ENCODE data around the gene LSM2. TPM values are rescaled to one million over a fixed set of nuclear protein-coding genes. Genes with fewer than 3 reads are reported as not detected.
A peak's percentile ranks its signal among the peaks of the same experiment; 100 is the strongest.

The LSM2 gene
- total RNA-seq, 4 donors from 2014 or later, result 23.5 to 43.0 (median 34.8) TPM

GRCh38 chr6:31770860-31771259 is 35.9 kb downstream of the LSM2 start:
- in situ Hi-C loops (cut with MboI; ENCODE audit: low pct_ligation_motif_present in 1 of 4, low pct_unique_long_range_greater_than_20kb in 1 of 4, low sequenced_read_pairs in 3 of 4), result no loop called here
- no peak for TF ChIP-seq POLR2A (IDR thresholded peaks at IDR 0.05)
- TF ChIP-seq CTCF (IDR thresholded peaks at IDR 0.05), result no peak
- no peak for TF ChIP-seq POLR2AphosphoS5 (IDR thresholded peaks at IDR 0.05)
- TF ChIP-seq EP300 (IDR thresholded peaks at IDR 0.05; ENCODE audit: low read depth), result no peak
- 47 to 73% methylated on average over 1 to 2 of the region's 2 CpGs for WGBS, 2 donors (ENCODE audit: low coverage in 1 of 2)
- DNase-seq, result no peak
- intact Hi-C loops (cut with DNase I; ENCODE audit: low total_unique reads), result no loop called here
- no peaks in the 10 kb centered on the region for H3K27me3 ChIP-seq
- no peaks in the 10 kb centered on the region for H3K9me3 ChIP-seq
- no peak overlapping the region for H3K4me3 ChIP-seq
- H3K27ac ChIP-seq, result peak overlapping the region; percentile 76 to 83 (median 78)
- H3K36me3 ChIP-seq, result no peaks in the 10 kb centered on the region
- peaks cover 8 to 30% (median 17%) of the 10 kb centered on the region in 4 donors for H3K4me1 ChIP-seq

GRCh38 chr6:31769684-31770371 is 36.9 kb downstream of the LSM2 start:
- in situ Hi-C loops (cut with MboI; ENCODE audit: low pct_ligation_motif_present in 1 of 4, low pct_unique_long_range_greater_than_20kb in 1 of 4, low sequenced_read_pairs in 3 of 4) (loop anchor here in 2 of 4 donors (5.0 to 10.0 kb wide), 2 partner anchors 83 to 85 kb away; partner anchors contain the start of gene LY6G5C (in 1 of the 2)), intact Hi-C loops (cut with DNase I; ENCODE audit: low total_unique reads) (no loop called here)
- 7 to 52% methylated on average over 3 to 12 of the region's 12 CpGs for WGBS, 2 donors (ENCODE audit: low coverage in 1 of 2)
- no peaks in the 10 kb centered on the region for H3K36me3 ChIP-seq
- H3K4me3 ChIP-seq, result no peak overlapping the region
- TF ChIP-seq POLR2A (IDR thresholded peaks at IDR 0.05) (no peak), POLR2AphosphoS5 (IDR thresholded peaks at IDR 0.05) (peak in 1 of 3 donors; percentile 2), CTCF (IDR thresholded peaks at IDR 0.05) (peak; percentile 83 to 95 (median 90)), EP300 (IDR thresholded peaks at IDR 0.05; ENCODE audit: low read depth) (no peak)
- peak; percentile 94 for DNase-seq
- no peaks in the 10 kb centered on the region for H3K9me3 ChIP-seq
- no peaks in the 10 kb centered on the region for H3K27me3 ChIP-seq
- H3K27ac ChIP-seq, result peak overlapping the region; percentile 76 to 83 (median 78)
- H3K4me1 ChIP-seq, result peaks cover under 1 to 21% (median 9%) of the 10 kb centered on the region in 4 donors

GRCh38 chr6:31768363-31769257 is 38.2 kb downstream of the LSM2 start:
- Histone ChIP-seq H3K27me3 (no peaks in the 10 kb centered on the region), H3K27ac (no peak overlapping the region), H3K36me3 (no peaks in the 10 kb centered on the region), H3K4me1 (peaks cover 0 to 17% (median 8%) of the 10 kb centered on the region in 4 donors), H3K4me3 (no peak overlapping the region), H3K9me3 (no peaks in the 10 kb centered on the region)
- intact Hi-C loops (cut with DNase I; ENCODE audit: low total_unique reads) (no loop called here), in situ Hi-C loops (cut with MboI; ENCODE audit: low pct_ligation_motif_present in 1 of 4, low pct_unique_long_range_greater_than_20kb in 1 of 4, low sequenced_read_pairs in 3 of 4) (loop anchor here in 2 of 4 donors (5.0 to 10.0 kb wide), 2 partner anchors 81 to 84 kb away; partner anchors contain the start of gene LY6G5C (in 1 of the 2))
- DNase-seq, result no peak
- TF ChIP-seq POLR2AphosphoS5 (IDR thresholded peaks at IDR 0.05) (no peak), POLR2A (IDR thresholded peaks at IDR 0.05) (no peak), EP300 (IDR thresholded peaks at IDR 0.05; ENCODE audit: low read depth) (no peak), CTCF (IDR thresholded peaks at IDR 0.05) (no peak)
- WGBS, 2 donors (ENCODE audit: low coverage in 1 of 2), result 84 to 94% methylated on average over 8 to 18 of the region's 18 CpGs

Data from transverse colon (tissue), 4 donors.